ENCODE results near the gene GDF15.

DNA sequence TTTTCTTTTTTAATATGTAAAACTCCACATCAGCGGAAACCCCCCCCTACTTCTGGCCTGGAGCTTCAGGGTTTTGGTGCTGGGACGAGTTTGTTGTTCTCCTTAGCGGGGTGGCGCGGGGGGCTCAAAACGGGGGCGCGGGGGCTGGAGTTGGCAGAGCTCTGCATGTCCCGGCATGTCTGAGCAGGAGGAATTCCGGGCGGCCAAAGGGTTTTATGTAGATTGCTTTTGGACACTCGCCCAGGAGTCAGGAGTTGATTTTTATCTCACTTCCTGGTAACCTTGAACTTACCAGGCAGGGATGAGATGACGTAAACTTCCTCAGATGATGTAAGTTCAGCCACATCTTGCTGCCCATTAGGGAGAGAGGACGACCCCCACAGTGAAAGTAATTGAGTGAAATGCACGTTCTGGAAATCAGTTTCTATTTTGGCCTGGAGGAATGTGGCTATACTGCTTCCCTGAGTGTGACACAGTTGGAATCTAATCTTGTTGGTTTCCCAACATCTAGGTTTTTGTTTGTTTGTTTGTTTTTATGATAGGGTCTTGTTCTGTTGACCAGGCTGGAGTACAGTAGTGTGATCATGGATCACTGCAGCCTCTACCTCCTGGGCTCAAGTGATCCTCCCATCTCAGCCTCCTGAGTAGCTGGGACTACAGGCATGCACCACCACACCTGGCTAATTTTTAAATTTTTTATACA lies 21.0 kb upstream of the GDF15 start:
- TF ChIP-seq EZH2 (IDR thresholded peaks at IDR 0.05; ENCODE audit: borderline replicate concordance, insufficient read depth, low read depth, low read length, poor library complexity, severe bottlenecking) (no peak), CTCF (IDR thresholded peaks at IDR 0.05) (no peak)
